Bronchial epithelial cell (primary cell): ENCODE measurements around the gene FMO4. TPM values are rescaled to one million over a fixed set of nuclear protein-coding genes. Genes with fewer than 3 reads are reported as not detected.
A peak's percentile ranks its signal among the peaks of the same experiment; 100 is the strongest.

Experiments used
- DNase-seq: peaks from one replicate; pipeline ENCODE4 v3.0.0-alpha.2; 2010; ENCODE audit warnings: low read depth
- FAIRE-seq: peaks from 2 replicates; lab custom pipeline; 2011; peaks lifted over from hg19 to GRCh38; lab: Jason Lieb, UNC
- H3K27me3 ChIP-seq: 2 replicates; pipeline ENCODE4 v1.5.1; 2011; ENCODE audit warnings: low read length; ENCODE audit not compliant: control insufficient read depth, insufficient read depth
- H3K36me3 ChIP-seq: 2 replicates; pipeline ENCODE4 v1.5.1; 2011; ENCODE audit warnings: low read length; ENCODE audit not compliant: control insufficient read depth, insufficient read depth
- H3K4me3 ChIP-seq: 2 replicates; pipeline ENCODE4 v1.5.1; 2011; ENCODE audit warnings: mild to moderate bottlenecking, low read depth, low read length, control low read depth
- CTCF ChIP-seq: IDR thresholded peaks from 2 replicates; pipeline ENCODE4 v1.5.1; 2011; ENCODE audit warnings: mild to moderate bottlenecking, moderate library complexity, low read length, control low read depth, inconsistent platforms; ENCODE audit not compliant: insufficient read depth, severe bottlenecking
- total RNA-seq: library from RNA; depleted of rRNA; stranded (reverse); fragments of >200 nt; gene quantifications from 2 replicates; pipeline ENCODE4 v1.2.1, GENCODE V29; 2014

The FMO4 gene
- total RNA-seq, 1 donor from 2014 or later, result 0.79 TPM

DNA sequence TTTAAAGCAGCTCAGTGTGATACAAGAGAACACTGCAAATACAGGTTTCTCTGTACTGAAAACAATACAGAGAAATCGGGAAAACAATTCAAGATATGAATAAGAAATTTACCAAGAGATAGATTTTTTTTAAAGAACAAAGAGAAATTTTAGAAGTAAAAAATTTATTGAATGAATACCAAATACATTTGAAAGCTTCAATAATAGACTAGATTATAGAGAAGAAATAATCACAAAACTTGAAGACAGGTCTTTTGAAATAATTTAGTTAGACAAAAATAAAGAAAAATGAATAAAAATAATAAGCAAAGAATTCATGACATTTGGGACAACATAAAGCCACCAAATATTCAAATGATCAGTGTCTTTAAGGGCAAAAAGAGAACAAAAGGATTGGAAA, 13.6 kb upstream of the FMO4 start:
- Histone ChIP-seq H3K4me3 (no peak overlapping the region), H3K36me3 (no peaks in the 10 kb centered on the region), H3K27me3 (no peaks in the 10 kb centered on the region)
- DNase-seq (no peak), FAIRE-seq (no peak)
- TF ChIP-seq CTCF, result no peak

- TF ChIP-seq CTCF, result no peak
- FAIRE-seq, result no peak
Measured at GRCh38 chr1:171310661-171311087, 3.3 kb upstream of the FMO4 start.

DNA sequence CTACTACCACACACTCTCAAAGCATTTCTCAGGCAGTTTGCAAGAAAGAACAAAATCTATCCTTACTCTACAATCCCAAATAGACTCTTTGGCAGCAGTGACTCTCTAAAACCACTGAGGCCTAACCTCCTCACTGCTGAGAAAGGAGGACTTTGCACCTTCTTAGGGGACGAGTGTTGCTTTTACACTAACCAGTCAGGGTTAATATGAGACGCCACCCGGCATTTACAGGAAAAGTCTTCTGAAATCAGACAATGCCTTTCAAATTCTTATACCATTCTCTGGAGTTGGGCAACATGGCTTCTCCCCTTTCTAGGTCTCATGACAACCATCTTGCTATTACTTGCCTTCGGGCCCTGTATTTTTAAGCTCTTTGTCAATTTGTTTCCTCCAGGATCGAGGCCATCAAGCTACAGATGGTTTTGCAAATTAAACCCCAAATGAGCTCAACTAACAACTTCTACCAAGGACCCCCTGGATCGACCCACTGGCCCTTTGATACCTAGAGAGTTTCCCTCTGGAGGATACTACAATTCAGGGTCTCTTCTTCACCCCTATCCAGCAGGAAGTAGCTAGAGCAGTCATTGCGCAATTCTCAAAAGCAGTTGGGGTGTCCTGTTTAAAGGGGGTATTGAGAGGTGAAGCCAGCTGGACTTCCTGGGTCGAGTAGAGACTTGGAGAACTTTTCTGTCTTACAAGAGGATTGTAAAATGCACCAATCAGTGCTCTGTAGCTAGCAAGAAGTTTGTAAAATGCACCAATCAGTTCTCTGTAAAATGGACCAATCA, 2.0 kb upstream of the FMO4 start:
- DNase-seq (no peak), FAIRE-seq (no peak)
- Histone ChIP-seq H3K4me3 (no peak overlapping the region), H3K36me3 (no peaks in the 10 kb centered on the region), H3K27me3 (no peaks in the 10 kb centered on the region)
- no peak for TF ChIP-seq CTCF

More at GRCh38 chr1:171310661-171311087, 3.3 kb upstream of the FMO4 start:
- no peaks in the 10 kb centered on the region for H3K36me3 ChIP-seq
- DNase-seq, result peak; percentile 5
- no peaks in the 10 kb centered on the region for H3K27me3 ChIP-seq
- no peak overlapping the region for H3K4me3 ChIP-seq

DNA sequence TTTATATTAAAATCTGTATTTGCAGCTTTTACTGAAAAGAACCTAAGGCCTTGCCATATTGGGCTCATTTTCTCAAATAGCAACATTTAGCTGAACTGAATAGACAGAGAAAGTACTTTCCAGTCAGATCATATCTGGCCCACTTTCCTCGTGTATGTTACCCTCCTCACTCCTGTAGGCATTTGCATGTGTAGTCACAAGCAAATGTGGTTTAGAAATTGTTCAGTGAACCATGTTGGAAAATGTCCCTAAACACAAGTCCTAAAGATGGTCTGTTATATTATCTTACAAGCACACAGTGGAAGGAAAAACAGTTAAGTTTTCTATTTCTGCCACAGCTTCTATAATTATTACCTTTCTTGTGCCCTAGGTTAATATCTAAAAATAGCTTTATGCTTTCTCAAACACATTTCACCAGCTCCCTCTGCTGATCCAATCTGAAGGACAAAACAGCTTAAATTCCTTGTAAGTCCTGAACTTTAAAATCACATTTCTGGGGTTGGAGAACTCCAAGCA, 606 bp upstream of the FMO4 start:
- no peaks in the 10 kb centered on the region for H3K27me3 ChIP-seq
- no peak overlapping the region for H3K4me3 ChIP-seq
- DNase-seq (no peak), FAIRE-seq (no peak)
- TF ChIP-seq CTCF, result no peak
- H3K36me3 ChIP-seq, result no peaks in the 10 kb centered on the region

DNA sequence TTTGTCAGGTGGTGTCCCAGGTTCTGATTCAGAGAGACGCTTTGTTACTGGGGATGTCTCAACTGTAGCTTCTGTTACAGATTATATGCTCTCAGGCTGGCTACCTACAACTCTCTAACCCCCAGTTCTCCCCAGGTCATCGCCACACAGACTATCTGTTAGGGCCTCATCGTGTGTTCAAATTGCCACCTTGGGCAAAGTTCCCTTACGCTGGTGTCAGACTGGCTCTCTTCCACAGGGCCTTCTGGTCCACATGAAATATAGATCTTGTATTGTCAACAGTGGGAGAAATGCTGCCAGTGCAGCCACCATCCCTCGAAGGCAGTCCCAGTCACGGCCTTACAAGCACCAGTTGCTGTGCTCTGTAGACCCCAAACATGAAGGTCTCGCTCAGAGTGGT, 15.3 kb downstream of the FMO4 start:
- FAIRE-seq, result no peak
- Histone ChIP-seq H3K27me3 (no peaks in the 10 kb centered on the region), H3K4me3 (no peak overlapping the region), H3K36me3 (no peaks in the 10 kb centered on the region)
- no peak for DNase-seq
- TF ChIP-seq CTCF, result no peak
